HG03039 (cell line): ENCODE results near the gene LRIG2.
"Not testable (repeated sequence)": the region's sequence is repeated elsewhere in the genome, so short reads cannot be mapped to it uniquely, and the experiment has no call there.

Experiments
- ATAC-seq: cut with Tn5 transposase; IDR thresholded peaks from one replicate; pipeline ENCODE4 v1.9.1; 2021; ENCODE audit warnings: mild to moderate bottlenecking, moderate library complexity; ENCODE audit not compliant: unreplicated experiment

Gene LRIG2

DNA sequence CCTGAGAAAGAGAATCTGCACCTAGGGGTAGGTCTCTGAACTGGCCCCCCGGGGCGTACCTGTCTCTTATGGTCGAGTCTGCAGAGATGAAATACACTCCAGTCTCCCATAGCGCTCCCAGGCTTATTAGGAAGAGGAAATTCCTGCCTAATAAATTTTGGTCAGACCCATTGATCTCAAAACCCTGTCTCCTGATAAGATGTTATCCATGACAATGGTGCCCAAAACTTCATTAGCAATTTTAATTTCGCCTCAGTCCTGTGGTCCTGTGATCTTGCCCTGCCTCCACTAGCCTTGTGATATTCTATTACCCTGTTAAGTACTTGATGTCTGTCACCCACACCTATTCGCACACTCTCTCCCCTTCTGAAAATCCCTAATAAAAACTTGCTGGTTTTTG, 85.7 kb downstream of the LRIG2 start:
- ATAC-seq: not testable (repeated sequence)

DNA sequence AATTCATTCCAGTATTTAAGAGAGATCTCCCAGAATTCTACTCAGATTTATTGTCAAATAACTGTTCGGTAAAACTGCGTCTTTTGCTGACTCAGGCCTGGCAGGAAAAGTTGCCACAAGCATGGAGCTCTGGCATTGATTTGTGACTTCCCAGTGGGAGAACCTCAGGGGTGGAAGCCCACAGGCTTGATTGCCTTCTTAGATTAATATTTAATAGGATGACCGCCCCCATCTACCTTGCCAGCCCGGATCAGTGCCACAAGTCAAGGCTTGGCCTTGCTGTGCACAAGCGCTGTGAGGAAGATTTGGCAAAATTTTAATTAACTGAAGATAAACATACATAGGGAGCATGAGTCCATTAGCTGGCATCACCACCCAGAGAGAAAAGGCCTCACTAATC, 93.5 kb downstream of the LRIG2 start:
- ATAC-seq: no peak

- no peak for ATAC-seq
These were observed 95.9 kb downstream of the LRIG2 start for GRCh38 chr1:113168946-113169345.

GRCh38 chr1:113169591-113169990, 96.6 kb downstream of the LRIG2 start:
- ATAC-seq: no peak

- ATAC-seq: no peak
These were observed 97.5 kb downstream of the LRIG2 start for GRCh38 chr1:113170519-113170918.

- no peak for ATAC-seq
These were observed 105.1 kb downstream of the LRIG2 start for GRCh38 chr1:113178106-113178505.

DNA sequence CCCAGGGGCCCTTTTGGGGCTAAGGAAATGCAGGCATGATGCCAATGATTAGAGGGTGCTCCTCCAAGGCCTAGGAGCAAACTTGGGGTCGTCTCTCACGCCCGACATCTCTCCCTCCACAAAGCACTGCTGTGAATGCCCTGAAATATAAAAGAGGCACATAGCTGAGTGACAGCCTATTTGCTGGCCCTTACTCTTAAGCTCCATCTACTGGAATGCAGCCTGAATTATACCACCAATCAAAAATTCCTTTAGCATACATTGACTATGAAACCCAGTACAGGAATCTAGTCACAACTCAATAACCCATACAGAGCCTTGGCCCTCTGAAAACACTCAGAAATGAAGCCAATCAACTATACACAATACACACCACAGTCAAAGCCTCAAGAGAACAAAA, 105.5 kb downstream of the LRIG2 start:
- no peak for ATAC-seq
